H9 (cell line): Measurements from ENCODE around the gene DPRX. TPM values are rescaled to one million over a fixed set of nuclear protein-coding genes. Genes with fewer than 3 reads are reported as not detected.

Experiments used
- DNase-seq: peaks from one replicate; pipeline ENCODE4 v3.0.0-alpha.2; 2017
- H2AFZ ChIP-seq: one replicate; pipeline ENCODE4 v1.6.1; 2013; ENCODE audit warnings: mild to moderate bottlenecking, low read length, control low read depth, moderate library complexity
- H2AK5ac ChIP-seq: 2 replicates; pipeline ENCODE4 v1.6.1; 2013; ENCODE audit warnings: low read length, control low read depth, mixed read lengths; ENCODE audit not compliant: insufficient read length
- H2BK120ac ChIP-seq: one replicate; pipeline ENCODE4 v1.6.1; 2013; ENCODE audit warnings: low read depth, mild to moderate bottlenecking, low read length, control low read depth, inconsistent platforms; ENCODE audit not compliant: poor library complexity, severe bottlenecking
- H2BK12ac ChIP-seq: 2 replicates; pipeline ENCODE4 v1.6.1; 2013; ENCODE audit warnings: low read length, control low read depth, mixed read lengths, low read depth; ENCODE audit not compliant: insufficient read length
- H2BK15ac ChIP-seq: 2 replicates; pipeline ENCODE4 v1.6.1; 2013; ENCODE audit warnings: low read depth, low read length, control low read depth
- H2BK20ac ChIP-seq: one replicate; pipeline ENCODE4 v1.6.1; 2013; ENCODE audit warnings: low read depth, mild to moderate bottlenecking, low read length, control low read depth, inconsistent platforms; ENCODE audit not compliant: poor library complexity, severe bottlenecking
- H2BK5ac ChIP-seq: 2 replicates; pipeline ENCODE4 v1.6.1; 2013; ENCODE audit warnings: low read length, control low read depth, mixed read lengths; ENCODE audit not compliant: insufficient read length
- H3K14ac ChIP-seq: 2 replicates; pipeline ENCODE4 v1.6.1; 2013; ENCODE audit warnings: low read length, control low read depth; ENCODE audit not compliant: insufficient read depth
- H3K18ac ChIP-seq: 2 replicates; pipeline ENCODE4 v1.6.1; 2013; ENCODE audit warnings: low read depth, mild to moderate bottlenecking, mixed read lengths, low read length, control low read depth; ENCODE audit not compliant: insufficient read length
- H3K23ac ChIP-seq: 2 replicates; pipeline ENCODE4 v1.6.1; 2013; ENCODE audit warnings: low read length, control low read depth, mixed read lengths, low read depth; ENCODE audit not compliant: insufficient read length
- H3K23me2 ChIP-seq: 2 replicates; pipeline ENCODE4 v1.6.1; 2013; ENCODE audit warnings: low read depth, mild to moderate bottlenecking, mixed read lengths, low read length, control low read depth; ENCODE audit not compliant: insufficient read length, poor library complexity, severe bottlenecking
- H3K27ac ChIP-seq: 2 replicates; pipeline ENCODE4 v1.5.1; 2013; ENCODE audit warnings: low read length, control low read depth, mixed read lengths, low read depth; ENCODE audit not compliant: insufficient read length
- H3K27me3 ChIP-seq: 2 replicates; pipeline ENCODE4 v1.6.1; 2013; ENCODE audit warnings: low read length, control low read depth, inconsistent platforms; ENCODE audit not compliant: insufficient read depth
- H3K4ac ChIP-seq: 2 replicates; pipeline ENCODE4 v1.6.1; 2013; ENCODE audit warnings: low read depth, mild to moderate bottlenecking, control low read depth, inconsistent platforms, low read length, moderate library complexity
- H3K4me1 ChIP-seq: 2 replicates; pipeline ENCODE4 v1.6.1; 2013; ENCODE audit warnings: low read length, control low read depth, inconsistent platforms; ENCODE audit not compliant: insufficient read depth
- H3K4me2 ChIP-seq: 2 replicates; pipeline ENCODE4 v1.6.1; 2013; ENCODE audit warnings: low read length, control low read depth, mixed read lengths; ENCODE audit not compliant: insufficient read length, insufficient read depth
- H3K56ac ChIP-seq: 2 replicates; pipeline ENCODE4 v1.6.1; 2013; ENCODE audit warnings: low read depth, mild to moderate bottlenecking, mixed read lengths, low read length, control low read depth; ENCODE audit not compliant: insufficient read length
- H3K79me1 ChIP-seq: 2 replicates; pipeline ENCODE4 v1.6.1; 2013; ENCODE audit warnings: low read depth, mild to moderate bottlenecking, moderate library complexity, low read length, control low read depth, inconsistent platforms; ENCODE audit not compliant: insufficient read depth, poor library complexity, severe bottlenecking
- H3K79me2 ChIP-seq: 2 replicates; pipeline ENCODE4 v1.6.1; 2013; ENCODE audit warnings: low read length, control low read depth, inconsistent platforms; ENCODE audit not compliant: insufficient read depth
- H3K9ac ChIP-seq: 2 replicates; pipeline ENCODE4 v1.6.1; 2013; ENCODE audit warnings: low read length, control low read depth, mixed read lengths; ENCODE audit not compliant: insufficient read length; ENCODE audit errors: extremely low read depth
- H3K9me3 ChIP-seq: one replicate; pipeline ENCODE4 v1.6.1; 2013; ENCODE audit warnings: low read depth, low read length, inconsistent platforms; ENCODE audit not compliant: control insufficient read depth
- H3T11ph ChIP-seq: one replicate; pipeline ENCODE4 v1.6.1; 2013; ENCODE audit warnings: mild to moderate bottlenecking, low read length, control low read depth, inconsistent platforms
- H4K20me1 ChIP-seq: one replicate; pipeline ENCODE4 v1.6.1; 2013; ENCODE audit not compliant: control insufficient read depth, insufficient read length, insufficient read depth
- H4K5ac ChIP-seq: 2 replicates; pipeline ENCODE4 v1.6.1; 2013; ENCODE audit warnings: low read depth, mild to moderate bottlenecking, mixed read lengths, low read length, control low read depth; ENCODE audit not compliant: insufficient read length
- H4K8ac ChIP-seq: replicated peaks from 2 replicates; pipeline ENCODE4 v1.6.1; 2013; ENCODE audit warnings: low read length, control low read depth, mixed read lengths, low read depth; ENCODE audit not compliant: insufficient read length
- H4K91ac ChIP-seq: 2 replicates; pipeline ENCODE4 v1.6.1; 2013; ENCODE audit warnings: low read depth, mild to moderate bottlenecking, moderate library complexity, mixed read lengths, low read length, control low read depth; ENCODE audit not compliant: insufficient read length
- H3K27ac Mint-ChIP-seq, 3 experiments: 2 replicates in 2 of 3; 3 replicates in 1 of 3; pipeline ENCODE4 v1.8.0; 2020 to 2021; ENCODE audit warnings: mixed read lengths in 3 of 3, mild to moderate bottlenecking in 1 of 3, moderate library complexity in 1 of 3
- H3K27me3 Mint-ChIP-seq: 2 replicates; pipeline ENCODE4 v1.8.0; 2021; ENCODE audit warnings: low read depth, mild to moderate bottlenecking, moderate library complexity, mixed read lengths
- H3K36me3 Mint-ChIP-seq, 3 experiments: 2 replicates in 2 of 3; 3 replicates in 1 of 3; pipeline ENCODE4 v1.8.0; 2020 to 2021; ENCODE audit warnings: low read depth in 3 of 3, mixed read lengths in 3 of 3; ENCODE audit not compliant: insufficient read depth in 1 of 3
- H3K4me1 Mint-ChIP-seq, 2 experiments: 2 replicates each; pipeline ENCODE4 v1.8.0; 2020; ENCODE audit warnings: mixed read lengths in 2 of 2
- H3K4me3 Mint-ChIP-seq, 2 experiments: 2 replicates in 1 of 2; 3 replicates in 1 of 2; pipeline ENCODE4 v1.8.0; 2020 to 2021; ENCODE audit warnings: mild to moderate bottlenecking in 2 of 2, mixed read lengths in 2 of 2, moderate library complexity in 1 of 2
- H3K9me3 Mint-ChIP-seq, 2 experiments: 2 replicates in 1 of 2; 3 replicates in 1 of 2; pipeline ENCODE4 v1.8.0; 2020; ENCODE audit warnings: mild to moderate bottlenecking in 2 of 2, mixed read lengths in 2 of 2, moderate library complexity in 1 of 2
- CTCF ChIP-seq: fragments of 200-600 bp; sonication (generic); conservative IDR thresholded peaks from 3 replicates; pipeline ENCODE4 v1.8.0; 2021; ENCODE audit warnings: antibody characterized with exemption, mild to moderate bottlenecking
- WGBS: extraction: QIAGEN DNeasy Blood & Tissue Kit; methylation state at CpG from one replicate; pipeline ENCODE4 v1.1.7; 2013; ENCODE audit warnings: missing lambda C conversion rate, low lambda C conversion rate, mixed read lengths; ENCODE audit not compliant: insufficient read length; ENCODE audit errors: extremely low coverage; 5-methylcytosine and 5-hydroxymethylcytosine counted together
- total RNA-seq: library from RNA; stranded (reverse); gene quantifications from 2 replicates; pipeline ENCODE4 v1.2.1, GENCODE V29; 2021

DPRX gene
- total RNA-seq, 1 experiment from 2014 or later: not detected

- H3K9me3 Mint-ChIP-seq: no peaks in the 10 kb centered on the region
- Histone ChIP-seq H3K14ac (no peak overlapping the region), H3K79me2 (no peaks in the 10 kb centered on the region), H2AK5ac (no peak overlapping the region), H3K4me2 (no peak overlapping the region), H3T11ph (no peak overlapping the region), H2BK15ac (no peak overlapping the region), H2BK120ac (no peak overlapping the region), H3K9me3 (no peaks in the 10 kb centered on the region), H3K56ac (no peak overlapping the region), H3K4ac (no peak overlapping the region), H3K27me3 (no peaks in the 10 kb centered on the region), H3K27ac (no peak overlapping the region), H4K8ac (no peak overlapping the region), H3K79me1 (no peaks in the 10 kb centered on the region), H3K4me1 (no peaks in the 10 kb centered on the region), H3K23ac (no peak overlapping the region), H3K23me2 (no peaks in the 10 kb centered on the region), H4K20me1 (no peaks in the 10 kb centered on the region), H2BK12ac (no peak overlapping the region), H3K18ac (no peak overlapping the region), H2AFZ (no peak overlapping the region), H3K9ac (no peak overlapping the region), H4K5ac (no peak overlapping the region), H2BK5ac (no peak overlapping the region), H2BK20ac (no peak overlapping the region), H4K91ac (no peak overlapping the region)
- no peaks in the 10 kb centered on the region; the same call in 1 of the 2 replicates for H3K27me3 Mint-ChIP-seq
- peaks cover 9 to 11% of the 10 kb centered on the region in 2 experiments for H3K4me1 Mint-ChIP-seq
- no peak for DNase-seq
- peaks cover 0 to 1% (median 0%) of the 10 kb centered on the region in 3 experiments; a peak in 1 of 7 replicates for H3K36me3 Mint-ChIP-seq
- H3K27ac Mint-ChIP-seq: no peak overlapping the region
- no peak for TF ChIP-seq CTCF
- no CpG with 5 or more reads among the region's 6 CpGs for WGBS
- H3K4me3 Mint-ChIP-seq: no peak overlapping the region
These were observed 4.8 kb upstream of the DPRX start for GRCh38 chr19:53626976-53627375.
